AG10803 (cell line): Measurements from ENCODE around the gene MGMT.

Source experiments
- DNase-seq: peaks from one replicate; pipeline ENCODE4 v3.0.0; 2010; ENCODE audit warnings: low read depth
- H3K4me3 ChIP-seq: 2 replicates; pipeline ENCODE4 v1.5.1; 2011; ENCODE audit warnings: mild to moderate bottlenecking, low read length, control low read depth
- CTCF ChIP-seq: conservative IDR thresholded peaks from 2 replicates; pipeline ENCODE4 v1.5.1; 2011; ENCODE audit warnings: mild to moderate bottlenecking, low read length, control low read depth, inconsistent platforms

Gene MGMT

DNA sequence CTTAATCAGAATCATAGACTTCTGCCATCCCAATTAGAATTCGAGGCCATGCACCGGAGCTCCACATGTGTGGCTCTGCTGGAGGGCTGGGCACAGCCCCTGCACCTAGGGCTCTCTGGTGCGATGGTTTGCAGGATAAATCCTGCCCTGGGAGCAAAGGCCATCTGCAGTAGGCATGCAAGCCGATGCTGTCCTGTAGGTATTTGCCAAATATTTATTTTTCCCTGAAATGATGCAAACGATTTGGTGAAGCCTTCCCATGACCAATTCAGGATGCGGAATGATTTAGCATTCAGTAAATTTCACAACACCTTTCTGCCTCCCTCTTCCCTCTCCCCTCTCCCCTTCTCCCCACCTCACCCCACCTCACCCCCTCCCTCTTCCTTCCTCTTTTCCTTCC, 326.4 kb downstream of the MGMT start:
- no peak overlapping the region for H3K4me3 ChIP-seq
- DNase-seq, result no peak
- TF ChIP-seq CTCF, result no peak

GRCh38 chr10:129793996-129794395, 327.0 kb downstream of the MGMT start:
- no peak for TF ChIP-seq CTCF
- no peak for DNase-seq
- no peak overlapping the region for H3K4me3 ChIP-seq

DNA sequence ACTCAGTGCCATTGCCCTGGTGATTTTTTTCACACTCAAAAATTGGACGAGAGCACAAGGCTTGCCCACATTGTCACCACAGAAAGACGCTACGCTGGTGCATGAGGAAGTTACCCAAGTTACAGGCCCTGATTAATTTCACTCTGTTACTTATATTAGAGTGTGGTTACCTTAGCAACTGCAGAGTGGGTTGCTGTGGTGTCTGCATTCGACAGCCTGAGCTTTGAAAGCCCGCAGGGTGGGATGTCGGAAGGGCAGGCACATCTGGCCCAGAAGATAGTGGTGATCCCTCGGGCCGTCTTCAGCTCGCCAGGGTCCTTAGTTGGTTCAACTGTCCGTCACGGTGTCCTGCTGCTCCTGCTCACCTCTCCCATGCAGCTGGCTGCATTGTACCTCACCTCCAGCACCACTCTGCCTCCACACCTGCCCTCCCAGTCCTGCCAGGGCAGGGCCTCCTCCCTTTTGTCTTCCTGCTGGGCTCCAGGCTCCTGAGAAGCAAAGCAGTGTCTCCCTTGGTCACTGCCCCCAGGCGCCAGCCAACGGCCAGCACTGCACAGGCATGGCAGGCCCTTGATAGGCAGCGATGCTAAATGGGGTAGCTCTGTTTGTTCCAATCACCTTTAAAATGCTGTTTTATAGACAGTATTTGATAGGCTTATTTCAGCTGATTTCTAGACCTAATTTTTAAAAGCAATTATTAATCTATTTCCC, 329.8 kb downstream of the MGMT start:
- no peak overlapping the region for H3K4me3 ChIP-seq
- DNase-seq, result no peak
- TF ChIP-seq CTCF, result no peak

DNA sequence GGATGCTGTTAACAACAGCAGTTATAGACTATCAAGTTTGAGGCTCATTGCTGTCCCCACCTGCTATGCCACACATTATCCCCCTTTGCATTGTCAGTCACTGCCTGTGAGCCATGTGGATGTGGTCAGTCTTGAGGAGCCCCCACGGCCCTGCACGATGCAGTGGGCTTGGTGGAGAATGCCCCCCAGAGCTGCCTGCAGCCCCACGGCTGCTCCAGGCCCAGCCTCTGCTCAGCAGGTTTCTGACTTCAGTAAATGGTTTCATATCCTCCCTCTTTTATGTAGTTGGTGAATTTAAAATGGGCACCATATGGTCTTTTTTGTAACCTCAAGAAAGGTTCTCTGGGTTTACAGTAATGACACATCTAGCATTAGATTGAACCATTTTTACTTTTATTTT, 332.9 kb downstream of the MGMT start:
- no peak for DNase-seq
- no peak for TF ChIP-seq CTCF
- H3K4me3 ChIP-seq, result no peak overlapping the region

GRCh38 chr10:129800796-129801340, 333.8 kb downstream of the MGMT start:
- H3K4me3 ChIP-seq, result no peak overlapping the region
- no peak for DNase-seq
- no peak for TF ChIP-seq CTCF

GRCh38 chr10:129807211-129807610, 340.2 kb downstream of the MGMT start:
- no peak overlapping the region for H3K4me3 ChIP-seq
- TF ChIP-seq CTCF, result no peak
- DNase-seq, result no peak
